ENCODE measurements around the gene EIF3B. TPM values are rescaled to one million over a fixed set of nuclear protein-coding genes. Genes with fewer than 3 reads are reported as not detected.
"Not testable (repeated sequence)": the region's sequence is repeated elsewhere in the genome, so short reads cannot be mapped to it uniquely, and the experiment has no call there.

The EIF3B gene
- total RNA-seq, 2 experiments from 2014 or later, result 135 to 138 TPM

DNA sequence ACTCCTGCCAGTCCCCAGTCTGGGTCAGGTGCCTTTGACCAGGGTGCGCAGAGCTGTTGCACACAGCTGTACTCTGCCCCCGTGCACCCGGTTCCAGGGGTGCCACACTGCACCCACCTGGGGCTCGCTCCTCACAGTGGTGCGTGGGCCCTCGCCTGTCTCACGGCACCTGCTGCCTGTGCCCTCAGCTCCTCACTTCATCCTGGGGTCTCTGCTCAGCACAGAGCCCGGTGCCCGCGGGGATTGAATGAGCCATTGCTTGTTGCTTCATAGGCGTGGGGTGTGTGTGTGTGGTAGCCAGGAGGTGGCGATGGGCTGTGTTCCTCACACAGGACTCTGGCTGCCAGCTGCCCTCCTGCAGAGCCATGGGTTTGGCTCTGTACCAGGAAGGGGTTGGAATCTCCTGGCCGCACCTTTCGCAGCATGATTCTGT lies 18.5 kb downstream of the EIF3B start:
- Mint-ChIP-seq H3K27ac (no peak overlapping the region), H3K4me1 (no peaks in the 10 kb centered on the region), H3K27me3 (no peaks in the 10 kb centered on the region), H3K9me3 (no peaks in the 10 kb centered on the region), H3K36me3 (ENCODE audit: low read depth) (peaks cover 82% of the 10 kb centered on the region), H3K4me3 (no peak overlapping the region)
- no peak for DNase-seq
- CTCF ChIA-PET, result no interaction called here
- POLR2A ChIA-PET, result no interaction called here

DNA sequence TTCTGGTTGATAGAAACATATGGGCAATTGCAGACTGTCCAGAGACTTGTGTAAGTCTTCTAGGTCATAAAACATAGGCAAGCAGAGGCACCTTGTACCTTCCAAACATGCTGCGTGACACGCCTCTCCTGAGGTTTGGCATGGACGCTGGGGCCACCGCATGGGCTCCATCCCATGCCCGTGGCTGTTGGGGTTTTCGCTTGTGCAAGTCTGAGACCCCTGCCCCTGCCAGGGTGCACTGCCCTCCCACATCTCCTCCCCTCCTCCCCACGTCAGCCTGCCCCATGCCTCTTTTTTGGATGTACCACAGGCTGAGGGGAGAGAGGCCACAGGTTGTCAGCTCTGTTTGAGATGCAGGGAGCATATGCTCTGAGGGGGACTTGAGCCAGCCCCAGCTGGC lies 19.0 kb downstream of the EIF3B start:
- no peak overlapping the region for H3K4me3 Mint-ChIP-seq
- H3K4me1 Mint-ChIP-seq, result no peaks in the 10 kb centered on the region
- no peak overlapping the region for H3K27ac Mint-ChIP-seq
- peaks cover 82% of the 10 kb centered on the region for H3K36me3 Mint-ChIP-seq (ENCODE audit: low read depth)
- POLR2A ChIA-PET, result no interaction called here
- H3K9me3 Mint-ChIP-seq, result no peaks in the 10 kb centered on the region
- H3K27me3 Mint-ChIP-seq, result no peaks in the 10 kb centered on the region
- CTCF ChIA-PET, result no interaction called here
- DNase-seq, result no peak

- ChIA-PET CTCF (no interaction called here), POLR2A (no interaction called here)
- Mint-ChIP-seq H3K4me3 (no peak overlapping the region), H3K27ac (no peak overlapping the region), H3K27me3 (no peaks in the 10 kb centered on the region), H3K36me3 (ENCODE audit: low read depth) (peaks cover 82% of the 10 kb centered on the region), H3K9me3 (no peaks in the 10 kb centered on the region), H3K4me1 (no peaks in the 10 kb centered on the region)
- DNase-seq, result no peak
Measured at GRCh38 chr7:2374401-2374800, 19.8 kb downstream of the EIF3B start.

GRCh38 chr7:2374830-2375728 lies 20.5 kb downstream of the EIF3B start:
- Mint-ChIP-seq H3K27me3 (no peaks in the 10 kb centered on the region), H3K36me3 (ENCODE audit: low read depth) (peaks cover 85% of the 10 kb centered on the region), H3K4me3 (no peak overlapping the region), H3K4me1 (no peaks in the 10 kb centered on the region), H3K9me3 (no peaks in the 10 kb centered on the region), H3K27ac (no peak overlapping the region)
- ChIA-PET CTCF (no interaction called here), POLR2A (no interaction called here)
- no peak for DNase-seq

GRCh38 chr7:2376351-2377154 lies 21.9 kb downstream of the EIF3B start:
- no peaks in the 10 kb centered on the region for H3K4me1 Mint-ChIP-seq
- H3K9me3 Mint-ChIP-seq, result no peaks in the 10 kb centered on the region
- H3K4me3 Mint-ChIP-seq, result no peak overlapping the region
- no peak overlapping the region for H3K27ac Mint-ChIP-seq
- peaks cover 88% of the 10 kb centered on the region for H3K36me3 Mint-ChIP-seq (ENCODE audit: low read depth)
- H3K27me3 Mint-ChIP-seq, result no peaks in the 10 kb centered on the region
- ChIA-PET POLR2A (no interaction called here), CTCF (no interaction called here)
- no peak for DNase-seq

DNA sequence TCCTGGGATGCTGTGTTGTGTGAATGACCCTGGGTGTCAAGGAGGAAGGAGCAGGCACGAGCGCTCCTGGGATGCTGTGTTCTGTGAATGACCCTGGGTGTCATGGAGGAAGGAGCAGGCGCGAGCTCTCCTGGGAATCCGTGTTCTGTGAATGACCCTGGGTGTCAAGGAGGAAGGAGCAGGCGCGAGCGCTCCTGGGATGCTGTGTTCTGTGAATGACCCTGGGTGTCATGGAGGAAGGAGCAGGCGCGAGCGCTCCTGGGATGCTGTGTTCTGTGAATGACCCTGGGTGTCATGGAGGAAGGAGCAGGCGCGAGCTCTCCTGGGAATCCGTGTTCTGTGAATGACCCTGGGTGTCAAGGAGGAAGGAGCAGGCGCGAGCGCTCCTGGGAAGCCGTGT lies 22.9 kb downstream of the EIF3B start:
- POLR2A ChIA-PET, H3K4me1 Mint-ChIP-seq, H3K4me3 Mint-ChIP-seq, DNase-seq, CTCF ChIA-PET, H3K27ac Mint-ChIP-seq, H3K27me3 Mint-ChIP-seq, H3K9me3 Mint-ChIP-seq: not testable (repeated sequence)
- H3K36me3 Mint-ChIP-seq (ENCODE audit: low read depth), result peaks cover 82% of the 10 kb centered on the region

- POLR2A ChIA-PET, H3K27ac Mint-ChIP-seq: not testable (repeated sequence)
Measured at GRCh38 chr7:2378125-2378524, 23.5 kb downstream of the EIF3B start.

GRCh38 chr7:2379161-2379560 lies 24.5 kb downstream of the EIF3B start:
- no peak overlapping the region for H3K27ac Mint-ChIP-seq
- POLR2A ChIA-PET, result no interaction called here
- H3K9me3 Mint-ChIP-seq, result no peaks in the 10 kb centered on the region
- no peaks in the 10 kb centered on the region for H3K4me1 Mint-ChIP-seq
- peaks cover 67% of the 10 kb centered on the region for H3K36me3 Mint-ChIP-seq (ENCODE audit: low read depth)
- H3K4me3 Mint-ChIP-seq, result no peak overlapping the region
- CTCF ChIA-PET, result interaction anchor here (0.6 to 0.8 kb wide), 2 partner anchors 31 to 52 kb away, joined by 4 to 5 read pairs; no protein-coding TSS in a partner anchor
- DNase-seq, result no peak
- no peaks in the 10 kb centered on the region for H3K27me3 Mint-ChIP-seq

More at GRCh38 chr7:2378125-2378524, 23.5 kb downstream of the EIF3B start:
- H3K9me3 Mint-ChIP-seq, H3K4me3 Mint-ChIP-seq, CTCF ChIA-PET, DNase-seq, H3K27me3 Mint-ChIP-seq, H3K4me1 Mint-ChIP-seq: not testable (repeated sequence)
- peaks cover 76% of the 10 kb centered on the region for H3K36me3 Mint-ChIP-seq (ENCODE audit: low read depth)

GRCh38 chr7:2379821-2380450 lies 25.3 kb downstream of the EIF3B start:
- ChIA-PET CTCF (interaction anchor here (0.8 kb wide), 1 partner anchor 52 kb away, joined by 4 read pairs; no protein-coding TSS in a partner anchor), POLR2A (no interaction called here)
- no peak for DNase-seq
- no peak overlapping the region for H3K4me3 Mint-ChIP-seq
- no peaks in the 10 kb centered on the region for H3K27me3 Mint-ChIP-seq
- H3K36me3 Mint-ChIP-seq (ENCODE audit: low read depth), result peaks cover 62% of the 10 kb centered on the region
- H3K4me1 Mint-ChIP-seq, result no peaks in the 10 kb centered on the region
- no peak overlapping the region for H3K27ac Mint-ChIP-seq
- no peaks in the 10 kb centered on the region for H3K9me3 Mint-ChIP-seq

DNA sequence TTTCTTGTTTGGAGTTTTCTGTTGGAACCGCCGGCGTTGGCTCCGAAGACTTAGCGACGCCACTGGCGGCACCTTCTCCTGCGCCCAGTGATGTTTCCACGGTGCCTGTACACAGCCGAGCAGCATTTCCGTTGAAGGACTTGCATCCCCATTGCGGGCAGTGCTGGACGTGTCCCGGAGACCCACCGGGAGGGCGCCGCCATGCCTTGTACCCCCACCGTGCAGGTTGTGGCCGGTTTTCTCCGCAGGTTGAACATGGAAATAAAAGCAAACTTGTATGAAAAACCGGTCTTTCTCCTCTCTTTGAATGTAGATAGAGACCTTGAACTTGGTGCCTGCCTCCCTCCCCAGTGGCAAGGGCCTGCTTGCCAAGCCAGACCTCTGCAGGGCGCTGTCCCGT lies 25.8 kb downstream of the EIF3B start:
- Mint-ChIP-seq H3K36me3 (ENCODE audit: low read depth) (peaks cover 57% of the 10 kb centered on the region), H3K4me3 (no peak overlapping the region), H3K27ac (no peak overlapping the region), H3K9me3 (no peaks in the 10 kb centered on the region), H3K27me3 (no peaks in the 10 kb centered on the region), H3K4me1 (no peaks in the 10 kb centered on the region)
- CTCF ChIA-PET, result no interaction called here
- DNase-seq, result no peak
- POLR2A ChIA-PET, result no interaction called here

DNA sequence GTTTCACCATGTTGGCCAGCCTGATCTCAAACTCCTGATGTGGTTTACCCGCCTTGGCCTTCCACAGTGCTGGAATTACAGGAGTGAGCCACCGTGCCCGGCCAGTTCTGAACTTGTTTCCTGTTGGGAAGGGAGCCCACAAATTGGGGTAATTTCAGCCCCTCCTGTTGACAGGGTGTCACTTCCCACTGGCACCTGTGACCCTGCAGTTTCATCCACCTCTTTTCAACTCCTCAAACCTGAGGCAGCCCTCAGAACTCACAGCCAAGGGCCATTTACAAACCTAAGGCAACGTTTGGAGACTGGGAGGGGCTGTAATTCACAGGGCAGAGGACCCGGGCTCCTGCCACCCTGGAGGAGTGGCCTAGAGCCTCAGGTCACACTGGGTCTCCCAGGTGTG lies 26.6 kb downstream of the EIF3B start:
- Mint-ChIP-seq H3K4me1 (no peaks in the 10 kb centered on the region), H3K4me3 (no peak overlapping the region), H3K27ac (no peak overlapping the region), H3K36me3 (ENCODE audit: low read depth) (peaks cover 49% of the 10 kb centered on the region), H3K27me3 (no peaks in the 10 kb centered on the region), H3K9me3 (no peaks in the 10 kb centered on the region)
- DNase-seq, result no peak
- ChIA-PET CTCF (no interaction called here), POLR2A (no interaction called here)

DNA sequence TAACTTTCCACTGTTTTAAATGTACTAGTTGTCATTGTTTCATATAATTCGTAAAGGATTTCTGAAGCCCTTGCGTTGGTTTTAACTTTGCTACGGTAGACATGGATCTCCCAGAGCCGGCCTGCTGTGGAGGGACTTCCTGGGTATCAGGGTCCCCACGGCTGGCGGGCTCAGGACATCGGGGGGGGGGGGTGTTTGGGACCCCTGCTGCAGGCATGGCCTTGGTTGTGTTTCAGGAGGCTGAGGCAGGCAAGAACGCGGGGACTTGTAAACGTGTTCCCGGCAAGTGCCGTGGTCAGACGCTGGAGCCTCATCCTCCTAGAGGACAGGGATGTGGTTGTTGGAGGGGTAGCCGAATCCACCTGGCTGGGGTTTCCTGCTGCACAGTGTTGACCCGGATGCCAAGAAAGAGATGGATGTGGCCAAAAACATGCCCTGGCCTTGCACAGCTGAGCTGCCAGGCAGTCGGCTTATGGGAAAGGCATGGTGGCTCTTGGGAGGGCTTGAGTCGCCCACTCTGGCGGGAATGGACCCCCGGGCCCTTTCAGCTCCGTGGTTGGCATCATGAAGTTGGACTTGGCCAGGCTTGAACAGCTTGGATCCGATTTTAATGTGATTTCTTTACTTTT lies 27.4 kb downstream of the EIF3B start:
- no peaks in the 10 kb centered on the region for H3K27me3 Mint-ChIP-seq
- no peaks in the 10 kb centered on the region for H3K4me1 Mint-ChIP-seq
- no peak overlapping the region for H3K4me3 Mint-ChIP-seq
- H3K27ac Mint-ChIP-seq, result no peak overlapping the region
- peaks cover 43% of the 10 kb centered on the region for H3K36me3 Mint-ChIP-seq (ENCODE audit: low read depth)
- DNase-seq, result no peak
- POLR2A ChIA-PET, result no interaction called here
- no peaks in the 10 kb centered on the region for H3K9me3 Mint-ChIP-seq
- CTCF ChIA-PET, result interaction anchor here (0.6 kb wide), 1 partner anchor 87 kb away, joined by 3 read pairs; no protein-coding TSS in a partner anchor
